ENCODE results near the gene SGPP2. TPM values are rescaled to one million over a fixed set of nuclear protein-coding genes. Genes with fewer than 3 reads are reported as not detected.

Gene SGPP2
- total and polyA plus RNA-seq, 4 donors = 3.9 to 39.5 (median 23.0) TPM

- no peak for ATAC-seq (ENCODE audit: insufficient read depth, low FRiP score)
- H3K27ac ChIP-seq (ENCODE audit: low read depth in 1 of 2, low read length in 1 of 2) = no peak overlapping the region
- H3K9ac ChIP-seq (ENCODE audit: insufficient read depth in 1 of 2, low read length in 2 of 2) = no peak overlapping the region
- no peaks in the 10 kb centered on the region for H3K36me3 ChIP-seq (ENCODE audit: control insufficient read depth in 4 of 4, insufficient read depth in 4 of 4, low read length in 4 of 4)
- H3K9me3 ChIP-seq (ENCODE audit: control insufficient read depth in 4 of 4, insufficient read depth in 3 of 4, low read length in 3 of 4) = peaks cover 0 to 4% (median 1%) of the 10 kb centered on the region in 4 donors
- H3K27me3 ChIP-seq (ENCODE audit: control insufficient read depth in 3 of 3, insufficient read depth in 3 of 3, low read length in 2 of 3) = no peaks in the 10 kb centered on the region
- no peak for TF ChIP-seq CTCF (IDR thresholded peaks at IDR 0.05; ENCODE audit: control extremely low read depth, extremely low read depth)
- 36 to 63% methylated on average over 4 of the region's 4 CpGs for WGBS, 2 donors
- H3K4me3 ChIP-seq = no peak overlapping the region
- no peak for DNase-seq
- peaks cover 0 to 6% (median 3%) of the 10 kb centered on the region in 5 donors for H3K4me1 ChIP-seq (ENCODE audit: control insufficient read depth in 5 of 5, insufficient read depth in 5 of 5, low read length in 5 of 5)
These were observed 16.5 kb downstream of the SGPP2 start for GRCh38 chr2:222440673-222441422.

GRCh38 chr2:222442665-222443064 is 18.3 kb downstream of the SGPP2 start:
- no peak for DNase-seq
- no peak for TF ChIP-seq CTCF (IDR thresholded peaks at IDR 0.05; ENCODE audit: control extremely low read depth, extremely low read depth)
- H3K9me3 ChIP-seq (ENCODE audit: control insufficient read depth in 4 of 4, insufficient read depth in 3 of 4, low read length in 3 of 4) = no peaks in the 10 kb centered on the region
- no peaks in the 10 kb centered on the region for H3K36me3 ChIP-seq (ENCODE audit: control insufficient read depth in 4 of 4, insufficient read depth in 4 of 4, low read length in 4 of 4)
- no peak overlapping the region for H3K4me3 ChIP-seq
- peaks cover 0 to 12% (median 2%) of the 10 kb centered on the region in 5 donors for H3K4me1 ChIP-seq (ENCODE audit: control insufficient read depth in 5 of 5, insufficient read depth in 5 of 5, low read length in 5 of 5)
- H3K9ac ChIP-seq (ENCODE audit: insufficient read depth in 1 of 2, low read length in 2 of 2) = no peak overlapping the region
- no peak for ATAC-seq (ENCODE audit: insufficient read depth, low FRiP score)
- no peaks in the 10 kb centered on the region for H3K27me3 ChIP-seq (ENCODE audit: control insufficient read depth in 3 of 3, insufficient read depth in 3 of 3, low read length in 2 of 3)
- no peak overlapping the region for H3K27ac ChIP-seq (ENCODE audit: low read depth in 1 of 2, low read length in 1 of 2)
- WGBS, 2 donors = 72 to 90% methylated on average over 5 of the region's 5 CpGs

- no peak overlapping the region for H3K9ac ChIP-seq (ENCODE audit: insufficient read depth in 1 of 2, low read length in 2 of 2)
- H3K36me3 ChIP-seq (ENCODE audit: control insufficient read depth in 4 of 4, insufficient read depth in 4 of 4, low read length in 4 of 4) = no peaks in the 10 kb centered on the region
- no peaks in the 10 kb centered on the region for H3K9me3 ChIP-seq (ENCODE audit: control insufficient read depth in 4 of 4, insufficient read depth in 3 of 4, low read length in 3 of 4)
- H3K4me3 ChIP-seq = no peak overlapping the region
- DNase-seq (no peak), ATAC-seq (ENCODE audit: insufficient read depth, low FRiP score) (no peak)
- WGBS, 2 donors = 90 to 91% methylated on average over 1 of the region's 1 CpG
- no peak overlapping the region for H3K27ac ChIP-seq (ENCODE audit: low read depth in 1 of 2, low read length in 1 of 2)
- TF ChIP-seq CTCF (IDR thresholded peaks at IDR 0.05; ENCODE audit: control extremely low read depth, extremely low read depth) = no peak
- H3K27me3 ChIP-seq (ENCODE audit: control insufficient read depth in 3 of 3, insufficient read depth in 3 of 3, low read length in 2 of 3) = no peaks in the 10 kb centered on the region
- H3K4me1 ChIP-seq (ENCODE audit: control insufficient read depth in 5 of 5, insufficient read depth in 5 of 5, low read length in 5 of 5) = peaks cover 0 to 36% (median 0%) of the 10 kb centered on the region in 5 donors
These were observed 20.9 kb downstream of the SGPP2 start for GRCh38 chr2:222445227-222445626.

Data from lung (tissue), 12 donors.